NOMO-1 treated with DMSO at 0.1 percent for 48 hours (cell line): Measurements from ENCODE around the gene CNN3.

Experiments
- DNase-seq: peaks from one replicate; lab custom pipeline; 2025; ENCODE audit not compliant: unreplicated experiment; lab: John Stamatoyannopoulos, UW

Gene CNN3

GRCh38 chr1:94925004-94925403 lies 1.9 kb downstream of the CNN3 start:
- DNase-seq: no peak

DNA sequence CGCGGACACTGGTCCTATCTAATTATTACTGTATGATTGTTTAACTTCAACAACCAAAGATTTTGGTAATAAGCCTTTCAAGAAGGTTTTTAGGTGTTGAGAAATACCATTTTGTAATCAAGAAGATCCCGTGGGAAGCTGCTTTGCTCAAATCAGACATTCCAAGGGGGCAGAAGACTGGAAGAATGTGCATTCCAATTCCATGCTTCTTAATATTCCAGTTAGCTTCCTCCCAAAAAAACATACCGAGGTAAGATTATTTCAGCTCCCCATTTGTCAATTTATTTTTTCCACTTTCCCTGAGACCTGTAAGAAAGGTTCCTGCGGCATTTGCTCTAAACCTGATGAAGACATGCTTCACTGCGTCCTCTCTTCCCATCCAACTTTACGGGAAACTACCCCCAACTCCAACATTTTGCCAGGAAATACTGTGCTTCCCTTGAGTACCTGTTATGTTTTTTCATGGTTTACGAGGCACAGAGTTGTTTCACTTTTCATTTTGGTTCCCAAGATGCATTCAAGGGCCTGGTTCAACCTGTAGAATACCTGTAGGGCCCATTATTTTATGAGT lies 4.1 kb downstream of the CNN3 start:
- no peak for DNase-seq

GRCh38 chr1:94921977-94922376 lies 4.9 kb downstream of the CNN3 start:
- DNase-seq: no peak

DNA sequence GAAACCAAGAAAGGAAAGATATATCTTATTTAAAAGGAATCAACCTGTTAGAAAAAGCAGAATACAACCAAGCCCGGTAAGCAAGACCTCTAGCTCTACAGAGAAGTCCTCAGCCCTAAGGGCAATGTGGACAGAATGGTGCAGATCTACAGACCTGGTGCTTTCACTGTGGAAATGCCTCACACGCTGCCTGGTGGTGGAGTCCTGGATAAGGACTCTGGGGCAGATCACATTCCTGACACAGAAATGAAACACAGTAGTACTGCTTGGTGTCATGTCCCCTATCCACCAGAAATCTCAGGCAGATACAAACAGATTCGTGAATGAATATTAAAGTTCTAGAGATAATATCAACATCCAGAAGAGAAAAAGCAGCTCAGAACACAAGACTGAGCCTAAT lies 6.8 kb downstream of the CNN3 start:
- no peak for DNase-seq

DNA sequence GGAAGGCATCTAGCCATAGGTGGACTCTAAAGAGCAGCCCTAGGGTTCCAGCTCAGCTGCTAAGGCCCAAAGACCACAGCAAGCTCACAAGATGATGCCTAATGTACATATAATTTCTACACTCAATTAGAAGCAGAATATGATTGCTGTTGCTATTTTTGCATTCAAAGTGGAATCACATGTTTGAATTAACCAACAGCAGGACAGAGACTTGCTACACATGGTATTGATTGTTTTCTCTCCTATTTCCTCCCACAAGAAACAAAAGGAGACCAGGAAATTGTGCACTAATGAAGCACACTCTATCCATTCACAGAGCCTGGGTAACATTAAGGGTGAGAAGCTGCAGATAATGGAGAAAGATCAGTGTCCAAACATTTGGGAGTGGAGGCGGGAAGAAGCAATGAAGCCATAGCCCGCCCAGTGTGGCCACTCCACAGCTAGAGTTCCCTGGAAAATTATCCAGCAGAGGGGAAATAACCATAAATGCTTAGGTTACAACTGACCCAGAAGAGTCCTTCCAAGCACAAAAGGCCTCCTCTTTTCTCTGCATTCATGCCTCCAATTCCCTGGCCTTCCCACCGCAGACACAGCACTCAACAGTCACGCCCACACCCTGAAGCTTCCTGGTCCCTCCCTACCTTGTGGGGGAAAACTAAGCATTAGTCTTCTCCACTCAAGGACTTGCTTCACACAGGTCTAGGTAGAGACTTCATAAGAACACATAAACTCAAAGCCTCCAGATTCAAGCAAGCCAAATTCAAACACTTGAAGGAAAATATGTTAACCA lies 7.5 kb downstream of the CNN3 start:
- no peak for DNase-seq

GRCh38 chr1:94917251-94917650 lies 9.7 kb downstream of the CNN3 start:
- no peak for DNase-seq

DNA sequence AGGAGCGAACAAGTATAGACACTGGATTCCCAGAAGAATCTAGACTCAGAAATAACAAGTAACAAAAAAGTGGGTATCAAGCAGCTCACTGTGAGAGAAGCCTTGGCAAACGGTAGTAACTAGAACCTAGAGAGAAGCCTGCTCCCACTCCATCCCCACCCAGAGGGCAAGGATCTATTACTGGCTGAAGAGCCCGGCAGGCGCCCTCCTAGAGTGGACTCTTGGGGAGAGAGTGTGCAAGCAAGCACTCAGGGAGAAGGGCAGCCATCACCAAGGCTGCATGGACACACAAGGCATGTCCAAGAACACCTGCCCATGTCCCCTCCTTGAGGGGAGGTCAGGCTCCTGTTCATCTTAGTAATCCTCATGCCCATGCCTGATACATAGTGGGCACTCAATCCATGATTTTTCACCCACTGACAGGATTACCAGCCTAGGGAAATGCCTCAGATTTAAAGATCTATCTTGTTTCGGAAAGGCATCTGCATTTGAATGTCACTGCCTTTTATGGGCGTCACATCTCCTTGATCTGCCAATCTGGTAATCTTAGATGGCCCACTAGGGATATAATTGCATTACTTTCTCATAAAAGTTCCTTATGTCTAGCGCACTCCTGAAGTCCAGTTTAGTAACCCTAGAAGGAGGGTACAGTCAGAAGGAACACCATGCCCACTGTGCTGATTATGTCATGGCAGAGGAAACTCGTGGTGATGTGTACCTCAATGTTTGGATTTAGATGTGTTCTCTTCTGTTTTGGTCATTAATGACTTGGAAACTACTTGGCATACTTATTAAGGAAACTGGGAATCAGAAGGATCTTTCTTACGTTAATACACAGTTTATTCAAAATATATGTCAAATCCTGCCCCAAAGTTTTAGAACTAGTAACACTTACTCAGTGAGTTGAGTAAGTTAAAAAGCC lies 14.4 kb downstream of the CNN3 start:
- DNase-seq: no peak

DNA sequence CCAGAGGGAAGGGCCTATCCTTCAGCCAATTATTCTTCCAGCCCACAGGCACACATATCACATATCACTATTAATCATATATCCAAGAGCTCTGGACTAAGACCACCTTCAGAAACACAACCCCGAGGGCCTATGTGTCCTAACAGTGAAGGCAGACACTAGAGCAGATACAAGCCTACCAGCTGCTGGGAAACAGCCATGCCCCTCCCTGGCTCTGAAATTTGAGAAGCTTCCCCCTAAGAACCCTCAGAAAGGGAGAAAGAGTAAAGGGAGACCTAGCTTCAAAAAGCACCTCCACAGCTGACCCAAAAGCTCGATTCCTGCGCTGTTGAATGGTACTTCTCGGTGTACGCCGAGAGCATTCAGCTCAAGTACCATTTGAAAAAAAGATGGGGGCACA lies 17.4 kb downstream of the CNN3 start:
- DNase-seq: no peak

DNA sequence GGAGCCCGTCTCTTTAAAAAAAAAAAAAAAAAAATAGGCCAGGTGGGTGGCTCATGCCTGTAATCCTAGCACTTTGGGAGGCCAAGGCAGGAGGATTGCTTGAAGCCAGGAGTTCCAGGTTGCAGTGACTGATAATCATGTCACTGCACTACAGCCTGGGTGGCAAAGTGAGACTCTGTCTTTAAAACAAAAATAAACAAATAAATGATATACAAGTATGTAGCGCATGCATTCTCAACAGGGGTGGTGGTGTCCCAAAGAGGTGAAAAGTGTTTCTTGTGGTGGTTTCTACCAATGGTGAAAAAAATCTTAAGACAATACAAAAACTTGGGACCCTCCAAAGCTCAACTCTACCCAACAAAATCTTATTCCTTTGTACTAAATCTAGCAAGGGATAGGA lies 17.9 kb downstream of the CNN3 start:
- no peak for DNase-seq

DNA sequence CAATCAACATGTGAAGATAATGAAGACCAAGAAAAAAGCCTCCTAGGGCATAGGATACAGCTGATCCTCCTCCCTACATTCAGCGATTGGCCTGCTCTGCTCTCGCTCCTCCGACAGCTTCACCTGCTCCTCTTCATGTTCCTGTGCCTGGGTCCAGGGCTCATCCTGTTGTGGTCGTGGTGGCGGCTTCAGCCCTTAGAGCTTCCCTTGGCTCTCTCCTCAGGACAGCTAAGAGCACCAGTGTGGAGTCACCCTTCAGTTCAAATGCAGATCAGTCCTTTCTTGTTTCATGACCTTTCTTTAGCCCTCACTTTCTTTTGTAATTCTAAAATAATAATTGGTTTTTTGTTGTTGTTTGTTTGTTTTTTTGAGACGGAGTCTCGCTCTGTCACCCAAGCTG lies 18.7 kb downstream of the CNN3 start:
- no peak for DNase-seq

GRCh38 chr1:94907136-94907535 lies 19.8 kb downstream of the CNN3 start:
- no peak for DNase-seq

DNA sequence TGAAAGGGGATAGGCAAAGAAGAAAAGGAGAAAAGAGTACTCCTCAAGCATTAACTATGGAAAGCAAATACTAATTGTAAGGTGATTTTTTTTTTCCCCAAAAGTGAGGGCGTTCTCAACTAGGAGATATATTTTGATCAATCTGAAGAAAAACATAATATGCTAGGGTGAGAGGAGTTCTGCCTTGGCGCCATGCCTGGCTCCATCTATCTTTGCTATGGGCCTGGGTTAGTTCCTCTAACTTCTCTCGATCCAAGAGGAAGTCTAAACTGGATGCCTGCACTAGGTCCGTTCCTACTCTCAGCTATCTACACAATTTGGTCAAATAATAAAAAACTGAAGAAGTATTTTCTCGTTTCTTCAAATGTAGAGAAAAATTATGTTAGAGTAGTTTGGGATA lies 20.5 kb downstream of the CNN3 start:
- no peak for DNase-seq

GRCh38 chr1:94905207-94905606 lies 21.7 kb downstream of the CNN3 start:
- DNase-seq: no peak

- DNase-seq: no peak
Measured at GRCh38 chr1:94903280-94904009, 23.5 kb downstream of the CNN3 start.

- DNase-seq: no peak
Measured at GRCh38 chr1:94901841-94902240, 25.1 kb downstream of the CNN3 start.

GRCh38 chr1:94899756-94900155 lies 27.2 kb downstream of the CNN3 start:
- no peak for DNase-seq

DNA sequence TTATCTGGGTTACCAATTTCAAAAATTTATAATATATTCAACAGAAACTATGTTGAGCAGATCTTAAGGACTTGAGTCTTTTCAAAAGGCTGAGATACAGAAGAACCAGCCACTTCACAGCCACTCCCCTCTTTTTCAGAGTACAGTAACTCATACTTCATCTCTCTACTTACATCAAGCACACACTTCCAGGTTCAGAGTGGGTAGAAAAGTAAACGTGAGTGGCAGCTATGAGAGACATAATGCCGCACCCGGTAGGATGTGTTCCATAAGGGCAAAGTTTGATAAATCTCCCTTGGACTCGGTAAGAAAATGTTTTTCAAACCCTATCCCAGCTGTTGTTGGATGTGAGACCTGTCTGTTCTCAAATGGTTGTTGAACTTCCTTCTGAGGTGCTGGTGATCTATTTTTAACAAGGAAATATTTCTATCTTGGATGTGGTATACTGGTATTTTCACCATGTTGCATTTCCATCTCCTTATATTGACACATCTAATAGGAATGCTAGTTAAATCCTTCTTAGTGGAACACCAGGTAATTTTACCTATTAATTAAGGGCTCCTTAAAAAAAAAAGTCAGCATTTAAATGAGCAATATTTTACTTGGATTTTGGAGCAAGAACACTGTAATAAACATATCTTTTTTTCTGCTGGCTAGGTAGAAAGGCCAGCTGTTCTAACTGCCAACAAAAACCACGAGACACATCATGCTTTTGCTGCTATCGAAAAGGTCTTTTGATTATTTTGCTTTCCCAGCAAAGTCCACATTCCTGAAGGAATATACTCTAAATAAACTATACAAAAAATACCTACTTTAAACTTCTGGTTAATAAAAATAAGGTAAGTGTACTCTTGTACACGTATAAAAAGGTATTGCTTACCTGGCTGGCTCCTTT lies 28.2 kb downstream of the CNN3 start:
- no peak for DNase-seq

DNA sequence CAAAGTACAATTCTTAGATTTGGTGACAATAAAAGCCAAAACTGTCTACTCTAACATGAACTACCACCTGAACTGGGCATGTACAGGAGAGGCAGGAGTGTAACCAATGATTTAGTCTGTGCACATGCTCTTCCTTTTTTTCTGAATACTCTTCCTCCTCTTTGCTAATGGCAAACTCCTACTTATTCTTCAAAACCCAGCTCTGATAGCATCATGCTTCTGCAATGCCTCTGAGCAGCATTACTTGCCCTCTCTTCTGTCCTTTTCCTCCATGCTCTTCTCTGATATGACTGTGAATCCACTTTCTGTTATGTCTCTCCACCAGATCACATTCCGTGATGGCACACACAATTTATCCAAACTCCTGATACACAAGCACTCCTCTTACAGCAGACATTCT lies 31.4 kb downstream of the CNN3 start:
- DNase-seq: no peak

DNA sequence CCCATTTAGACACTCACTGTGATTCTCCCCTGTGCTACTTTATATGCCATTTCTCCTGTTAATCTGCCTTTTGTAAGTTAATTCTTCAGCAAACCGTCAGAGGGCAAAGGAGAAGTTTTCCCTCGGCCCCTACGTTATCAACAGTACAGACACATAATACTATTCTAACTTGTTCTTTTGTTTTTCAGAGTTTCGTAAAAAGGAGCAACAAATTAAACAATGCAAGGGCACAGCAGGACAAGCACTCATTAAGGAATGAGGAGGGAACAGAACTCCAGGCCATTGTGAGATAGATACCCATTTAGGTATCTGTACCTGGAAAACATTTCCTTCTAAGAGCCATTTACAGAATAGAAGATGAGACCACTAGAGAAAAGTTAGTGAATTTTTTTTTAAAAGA lies 32.3 kb downstream of the CNN3 start:
- DNase-seq: no peak

DNA sequence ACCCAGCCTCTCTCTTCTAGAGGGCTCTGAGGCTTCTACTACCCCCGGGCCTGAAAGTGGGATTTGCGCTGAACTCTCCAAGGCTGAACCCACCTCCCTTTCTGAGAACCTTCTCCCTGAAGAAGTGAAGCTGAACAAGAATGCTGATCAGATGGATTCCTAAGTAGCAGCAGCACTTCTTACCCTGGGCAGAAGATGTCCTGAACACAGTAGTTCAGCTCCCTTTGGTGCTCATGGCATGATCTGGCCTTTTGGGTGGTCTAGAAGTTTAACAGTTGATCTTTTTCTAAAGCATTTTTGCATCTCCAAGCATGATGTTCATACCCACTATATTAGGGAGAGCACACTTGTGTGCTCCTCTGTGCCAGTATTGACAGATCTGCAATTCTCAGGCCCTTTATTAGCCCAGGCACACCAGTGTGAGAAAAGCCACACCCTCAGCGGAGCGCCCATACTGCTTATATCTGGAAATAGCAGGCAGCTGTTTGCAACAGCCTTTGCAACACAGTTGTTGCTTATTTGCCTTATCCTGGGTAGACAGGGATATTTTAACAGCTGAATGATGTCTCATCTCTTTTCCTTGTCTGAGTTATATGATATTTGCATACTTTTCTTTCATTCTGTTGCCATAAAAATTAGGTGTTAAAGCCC lies 34.2 kb downstream of the CNN3 start:
- no peak for DNase-seq
